T-cell (primary cell): Measurements from ENCODE around the gene STAT1. TPM values are rescaled to one million over a fixed set of nuclear protein-coding genes. Genes with fewer than 3 reads are reported as not detected.

Experiments
- ATAC-seq, 4 experiments: fragments of 200-7000 bp in 3 of 4; fragments of 150-1000 bp in 1 of 4; cut with Tn5 transposase; replicated peaks in 1 of 4; 1 replicate in 3 of 4; 2 replicates in 1 of 4; pipeline ENCODE4 v1.10.0; 2021; ENCODE audit warnings: moderate library complexity in 3 of 4, mild to moderate bottlenecking in 2 of 4, moderate number of reproducible peaks in 1 of 4
- CTCF ChIA-PET, 2 donors: fragments of 300-600 bp; sonication (Branson Sonifier 250); formaldehyde crosslinking; loops; one replicate each; lab custom pipeline; 2022; ENCODE audit warnings: antibody characterized with exemption in 2 of 2; lab: Charles Lee
- POLR2A ChIA-PET, 2 donors: fragments of 300-600 bp; sonication (Branson Sonifier 250); formaldehyde crosslinking; loops; one replicate each; lab custom pipeline; 2022; ENCODE audit warnings: antibody characterized with exemption in 2 of 2; lab: Charles Lee
- DNase-seq, 35 experiments: peaks; one replicate each; pipeline versions ENCODE4 v3.0.0 to v3.0.0-alpha.2; 2013 to 2023
- H3K27ac ChIP-seq: one replicate; pipeline ENCODE4 v1.5.1; 2013; ENCODE audit warnings: low read length
- H3K27me3 ChIP-seq, 2 experiments: replicated peaks in 1 of 2; 1 replicate in 1 of 2; 2 replicates in 1 of 2; pipeline versions ENCODE4 v1.6.1 to v1.7.0; 2013; ENCODE audit warnings: low read length in 1 of 2, mixed read lengths in 1 of 2; ENCODE audit not compliant: control insufficient read depth in 2 of 2, insufficient read depth in 2 of 2; ENCODE audit errors: extremely low read depth in 1 of 2
- H3K36me3 ChIP-seq, 2 donors: 1 replicate in 1 of 2; 2 replicates in 1 of 2; pipeline versions ENCODE4 v1.6.1 to v1.7.0; 2013; ENCODE audit warnings: low read length in 1 of 2; ENCODE audit not compliant: control insufficient read depth in 2 of 2, insufficient read depth in 1 of 2; ENCODE audit errors: extremely low read depth in 1 of 2
- H3K4me1 ChIP-seq, 2 experiments: 1 replicate in 1 of 2; 2 replicates in 1 of 2; pipeline versions ENCODE4 v1.6.1 to v1.7.0; 2013; ENCODE audit warnings: low read length in 2 of 2, mixed read lengths in 1 of 2; ENCODE audit not compliant: insufficient read depth in 2 of 2, control insufficient read depth in 1 of 2; ENCODE audit errors: extremely low read depth in 1 of 2
- H3K4me3 ChIP-seq, 2 donors: 1 replicate in 1 of 2; 2 replicates in 1 of 2; pipeline versions ENCODE4 v1.5.1 to v1.7.0; 2013; ENCODE audit warnings: mild to moderate bottlenecking in 2 of 2, low read length in 1 of 2, moderate library complexity in 1 of 2; ENCODE audit not compliant: control insufficient read depth in 1 of 2; ENCODE audit errors: extremely low read depth in 1 of 2
- H3K9me3 ChIP-seq: 2 replicates; pipeline ENCODE4 v1.7.0; 2013
- H3K27ac Mint-ChIP-seq, 2 donors: one replicate each; pipeline ENCODE4 v1.8.0; 2020 to 2021; ENCODE audit warnings: mild to moderate bottlenecking in 2 of 2, mixed read lengths in 2 of 2
- H3K27me3 Mint-ChIP-seq, 2 donors: one replicate each; pipeline ENCODE4 v1.8.0; 2021 to 2022; ENCODE audit warnings: mixed read lengths in 2 of 2
- H3K36me3 Mint-ChIP-seq: one replicate; pipeline ENCODE4 v1.8.0; 2021; ENCODE audit warnings: mixed read lengths
- H3K4me1 Mint-ChIP-seq, 3 donors: one replicate each; pipeline ENCODE4 v1.8.0; 2020 to 2022; ENCODE audit warnings: mixed read lengths in 3 of 3, mild to moderate bottlenecking in 1 of 3
- H3K4me3 Mint-ChIP-seq, 3 donors: one replicate each; pipeline ENCODE4 v1.8.0; 2020 to 2022; ENCODE audit warnings: mild to moderate bottlenecking in 3 of 3, mixed read lengths in 3 of 3, moderate library complexity in 3 of 3
- H3K9me3 Mint-ChIP-seq, 3 donors: one replicate each; pipeline ENCODE4 v1.8.0; 2020 to 2022; ENCODE audit warnings: mixed read lengths in 3 of 3
- WGBS: methylation state at CpG from one replicate; pipeline ENCODE4 v1.1.5; 2013; ENCODE audit warnings: missing lambda C conversion rate; ENCODE audit not compliant: insufficient coverage; 5-methylcytosine and 5-hydroxymethylcytosine counted together
- total RNA-seq, 35 experiments: library from RNA in 6 of 35; stranded (reverse) in 6 of 35; fragments of 120-200 nt in 1 of 35; gene quantifications; one replicate each; pipeline versions ENCODE4 v1.2.1 to v1.2.4 and lab custom pipeline; 2013 to 2026

STAT1 gene
- total RNA-seq, 5 donors from 2014 or later (not counting 1 experiment from before 2014, with no cell fraction given), result 77.6 to 229 (median 152) TPM

DNA sequence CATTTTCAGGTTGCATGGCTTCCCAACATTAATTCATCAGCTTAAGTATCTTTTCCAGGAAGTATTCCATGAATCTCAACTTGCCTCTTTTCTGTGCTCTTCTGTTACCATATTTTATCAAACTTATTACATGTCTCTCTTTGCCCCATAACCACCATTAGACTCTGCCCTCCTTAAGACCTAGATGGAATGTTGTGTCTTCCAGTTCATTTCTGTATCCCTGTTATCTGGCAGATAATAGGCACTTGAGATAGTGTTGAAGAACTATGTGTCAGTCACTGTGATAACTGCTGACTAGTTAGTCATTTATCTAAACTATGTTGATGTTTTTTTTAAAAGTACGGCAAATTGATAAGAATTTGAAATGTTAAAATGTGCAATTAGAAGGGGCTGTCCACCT, 91.6 kb downstream of the STAT1 start:
- whole genome bisulfite sequencing, result no CpG with 5 or more reads among the region's 1 CpG
- no peaks in the 10 kb centered on the region for H3K27me3 Mint-ChIP-seq
- H3K36me3 ChIP-seq, result peaks cover 0 to 64% of the 10 kb centered on the region in 2 donors
- H3K4me1 Mint-ChIP-seq, result peaks cover 25 to 28% (median 28%) of the 10 kb centered on the region in 3 donors
- H3K27ac ChIP-seq, result no peak overlapping the region
- H3K4me3 Mint-ChIP-seq, result no peak overlapping the region
- ChIA-PET POLR2A (interaction anchor here in 1 of 2 donors (0.5 to 1.0 kb wide), 2 partner anchors 25 to 42 kb away, joined by 3 to 5 read pairs; no protein-coding TSS in a partner anchor), CTCF (no interaction called here)
- no peak overlapping the region for H3K27ac Mint-ChIP-seq
- DNase-seq (no peak), ATAC-seq (no peak)
- no peaks in the 10 kb centered on the region for H3K9me3 Mint-ChIP-seq
- H3K9me3 ChIP-seq, result no peaks in the 10 kb centered on the region
- H3K36me3 Mint-ChIP-seq, result peaks cover 43% of the 10 kb centered on the region
- H3K4me1 ChIP-seq, result no peaks in the 10 kb centered on the region
- H3K4me3 ChIP-seq, result no peak overlapping the region
- H3K27me3 ChIP-seq, result no peaks in the 10 kb centered on the region

DNA sequence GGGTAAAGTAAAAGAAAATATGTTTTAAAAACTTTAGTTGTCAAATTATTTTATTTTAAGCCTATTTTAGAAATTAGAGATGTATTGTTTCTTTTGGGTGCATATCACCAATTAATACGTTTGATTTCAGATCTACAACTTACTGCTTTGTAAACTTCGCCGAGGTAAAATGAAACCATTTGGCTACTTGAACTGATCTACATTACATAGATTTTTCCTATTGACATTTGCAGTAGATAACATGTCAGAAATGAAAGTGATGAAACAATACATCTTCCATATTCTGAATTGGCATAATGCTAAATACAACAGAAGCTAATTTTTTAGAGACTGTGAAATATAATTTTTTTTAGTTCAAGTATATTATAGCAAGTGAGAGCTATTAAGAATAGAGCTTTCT, 93.9 kb downstream of the STAT1 start:
- Mint-ChIP-seq H3K36me3 (peaks cover 51% of the 10 kb centered on the region), H3K4me3 (no peak overlapping the region), H3K4me1 (peaks cover 42 to 49% (median 43%) of the 10 kb centered on the region in 3 donors), H3K27ac (no peak overlapping the region), H3K27me3 (no peaks in the 10 kb centered on the region), H3K9me3 (no peaks in the 10 kb centered on the region)
- no peak for DNase-seq
- no CpG with 5 or more reads among the region's 3 CpGs for WGBS
- Histone ChIP-seq H3K36me3 (peaks cover 0 to 60% of the 10 kb centered on the region in 2 donors), H3K9me3 (no peaks in the 10 kb centered on the region), H3K27me3 (no peaks in the 10 kb centered on the region), H3K4me1 (peaks cover 0 to 4% of the 10 kb centered on the region in 2 experiments), H3K4me3 (no peak overlapping the region), H3K27ac (no peak overlapping the region)
- ChIA-PET POLR2A (interaction anchor here in 1 of 2 donors (1.2 kb wide), 1 partner anchor 32 kb away, joined by 3 read pairs; no protein-coding TSS in a partner anchor), CTCF (interaction anchor here in 1 of 2 donors (0.6 kb wide), 1 partner anchor 93 kb away, joined by 3 read pairs; no protein-coding TSS in a partner anchor)
- ATAC-seq, result no peak

Other genes with a start within 250 kb of the STAT1 start
- 100 to 1,000 TPM; 192 to 233 (median 209) TPM for gene GLS, start 133.3 kb downstream of the STAT1 start, total RNA-seq
- gene STAT4, start 136.8 kb upstream of the STAT1 start, total RNA-seq, result 100 to 1,000 TPM in 2 of 5 donors, 10 to 100 TPM in 3; 79.5 to 141 (median 91.7) TPM
- 1 to 10 TPM in 1 of 5 donors, under 1 TPM in 4; 0.39 to 1.3 (median 0.73) TPM for gene MYO1B, start 231.2 kb upstream of the STAT1 start, total RNA-seq